Nephron (organoid): ENCODE data around the gene POU2AF3.
"Not testable (repeated sequence)": the region's sequence is repeated elsewhere in the genome, so short reads cannot be mapped to it uniquely, and the experiment has no call there.

Source experiments
- H3K27ac Mint-ChIP-seq, 3 experiments: 2 replicates each; pipeline ENCODE4 v1.8.0; 2020; ENCODE audit warnings: mixed read lengths in 3 of 3, mild to moderate bottlenecking in 2 of 3, moderate library complexity in 1 of 3
- H3K27me3 Mint-ChIP-seq: 2 replicates; pipeline ENCODE4 v1.8.0; 2021; ENCODE audit warnings: low read depth, mild to moderate bottlenecking, moderate library complexity, mixed read lengths
- H3K36me3 Mint-ChIP-seq: 2 replicates; pipeline ENCODE4 v1.8.0; 2020; ENCODE audit warnings: low read depth, mixed read lengths
- H3K4me1 Mint-ChIP-seq: 2 replicates; pipeline ENCODE4 v1.8.0; 2020; ENCODE audit warnings: mixed read lengths
- H3K4me3 Mint-ChIP-seq, 3 experiments: 2 replicates each; pipeline ENCODE4 v1.8.0; 2020; ENCODE audit warnings: mild to moderate bottlenecking in 3 of 3, mixed read lengths in 3 of 3, moderate library complexity in 2 of 3
- H3K9me3 Mint-ChIP-seq: 2 replicates; pipeline ENCODE4 v1.8.0; 2020; ENCODE audit warnings: mixed read lengths
- CTCF ChIP-seq, 3 experiments: fragments of 200-600 bp; sonication (generic); IDR thresholded peaks; one replicate each; pipeline ENCODE4 v1.5.0; 2021; ENCODE audit warnings: antibody characterized with exemption in 3 of 3; ENCODE audit not compliant: unreplicated experiment in 3 of 3

The POU2AF3 gene

GRCh38 chr11:111272420-111272819 is 25.9 kb upstream of the POU2AF3 start:
- peaks cover 5% of the 10 kb centered on the region for H3K27me3 Mint-ChIP-seq
- H3K27ac Mint-ChIP-seq = no peak overlapping the region
- TF ChIP-seq CTCF (IDR thresholded peaks at IDR 0.05; ENCODE audit: unreplicated experiment in 3 of 3) = no peak
- peaks cover 9% of the 10 kb centered on the region for H3K4me1 Mint-ChIP-seq
- no peaks in the 10 kb centered on the region for H3K36me3 Mint-ChIP-seq
- H3K4me3 Mint-ChIP-seq = no peak overlapping the region
- H3K9me3 Mint-ChIP-seq = no peaks in the 10 kb centered on the region

- TF ChIP-seq CTCF (IDR thresholded peaks at IDR 0.05; ENCODE audit: unreplicated experiment in 3 of 3) = no peak
- Mint-ChIP-seq H3K4me1 (peaks cover 24% of the 10 kb centered on the region), H3K4me3 (no peak overlapping the region), H3K36me3 (no peaks in the 10 kb centered on the region), H3K9me3 (no peaks in the 10 kb centered on the region), H3K27ac (no peak overlapping the region), H3K27me3 (peaks cover 9% of the 10 kb centered on the region)
These were observed 15.7 kb upstream of the POU2AF3 start for GRCh38 chr11:111282562-111283075.

GRCh38 chr11:111283945-111284481 is 14.3 kb upstream of the POU2AF3 start:
- no peak overlapping the region for H3K4me3 Mint-ChIP-seq
- no peak for TF ChIP-seq CTCF (IDR thresholded peaks at IDR 0.05; ENCODE audit: unreplicated experiment in 3 of 3)
- no peak overlapping the region for H3K27ac Mint-ChIP-seq
- no peaks in the 10 kb centered on the region for H3K9me3 Mint-ChIP-seq
- H3K4me1 Mint-ChIP-seq = peaks cover 24% of the 10 kb centered on the region
- H3K27me3 Mint-ChIP-seq = peaks cover 9% of the 10 kb centered on the region
- no peaks in the 10 kb centered on the region for H3K36me3 Mint-ChIP-seq

- Mint-ChIP-seq H3K27me3 (peaks cover 13% of the 10 kb centered on the region), H3K27ac (peak overlapping the region; percentile 35 to 60 (median 41)), H3K4me3 (no peak overlapping the region), H3K4me1 (peaks cover 24% of the 10 kb centered on the region), H3K9me3 (no peaks in the 10 kb centered on the region), H3K36me3 (no peaks in the 10 kb centered on the region)
- no peak for TF ChIP-seq CTCF (IDR thresholded peaks at IDR 0.05; ENCODE audit: unreplicated experiment in 3 of 3)
These were observed 12.9 kb upstream of the POU2AF3 start for GRCh38 chr11:111285189-111286091.

- no peak overlapping the region for H3K27ac Mint-ChIP-seq
- H3K36me3 Mint-ChIP-seq = no peaks in the 10 kb centered on the region
- H3K4me1 Mint-ChIP-seq = no peaks in the 10 kb centered on the region
- no peaks in the 10 kb centered on the region for H3K9me3 Mint-ChIP-seq
- H3K4me3 Mint-ChIP-seq = no peak overlapping the region
- TF ChIP-seq CTCF (IDR thresholded peaks at IDR 0.05; ENCODE audit: unreplicated experiment in 3 of 3) = no peak
- H3K27me3 Mint-ChIP-seq = peaks cover 11% of the 10 kb centered on the region
These were observed 6.6 kb upstream of the POU2AF3 start for GRCh38 chr11:111291764-111292163.

- H3K4me3 Mint-ChIP-seq, H3K36me3 Mint-ChIP-seq, H3K27ac Mint-ChIP-seq, H3K4me1 Mint-ChIP-seq, H3K9me3 Mint-ChIP-seq: not testable (repeated sequence)
- H3K27me3 Mint-ChIP-seq = peaks cover 15% of the 10 kb centered on the region
These were observed 5.9 kb upstream of the POU2AF3 start for GRCh38 chr11:111292408-111292807.
